ENCODE results near the gene ZNF784.

DNA sequence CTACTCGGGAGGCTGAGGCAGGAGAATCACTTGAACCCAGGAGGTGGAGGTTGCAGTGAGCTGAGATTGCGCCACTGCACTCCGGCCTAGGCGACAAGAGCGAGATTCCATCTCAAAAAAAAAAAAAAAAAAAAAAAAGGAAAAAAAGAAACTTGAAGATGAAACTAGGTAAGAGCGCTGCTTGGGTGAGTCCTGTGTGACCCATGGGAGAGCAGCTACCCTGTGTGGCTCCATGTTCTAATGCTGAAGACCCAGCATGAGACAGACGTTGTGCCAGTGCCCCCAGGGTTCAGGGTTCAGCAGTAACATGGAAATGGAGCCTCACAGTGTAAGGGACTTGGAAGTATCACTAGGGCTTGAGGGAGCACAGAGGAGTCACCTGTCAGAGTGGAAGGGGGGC, 5.9 kb downstream of the ZNF784 start:
- no peak for TF ChIP-seq EP300 (IDR thresholded peaks at IDR 0.05; ENCODE audit: borderline replicate concordance)
- TF ChIP-seq TEAD4 (IDR thresholded peaks at IDR 0.05), result no peak
- no peak for TF ChIP-seq CREB1 (IDR thresholded peaks at IDR 0.05; ENCODE audit: low read depth)
- TF ChIP-seq, protein P1, sequence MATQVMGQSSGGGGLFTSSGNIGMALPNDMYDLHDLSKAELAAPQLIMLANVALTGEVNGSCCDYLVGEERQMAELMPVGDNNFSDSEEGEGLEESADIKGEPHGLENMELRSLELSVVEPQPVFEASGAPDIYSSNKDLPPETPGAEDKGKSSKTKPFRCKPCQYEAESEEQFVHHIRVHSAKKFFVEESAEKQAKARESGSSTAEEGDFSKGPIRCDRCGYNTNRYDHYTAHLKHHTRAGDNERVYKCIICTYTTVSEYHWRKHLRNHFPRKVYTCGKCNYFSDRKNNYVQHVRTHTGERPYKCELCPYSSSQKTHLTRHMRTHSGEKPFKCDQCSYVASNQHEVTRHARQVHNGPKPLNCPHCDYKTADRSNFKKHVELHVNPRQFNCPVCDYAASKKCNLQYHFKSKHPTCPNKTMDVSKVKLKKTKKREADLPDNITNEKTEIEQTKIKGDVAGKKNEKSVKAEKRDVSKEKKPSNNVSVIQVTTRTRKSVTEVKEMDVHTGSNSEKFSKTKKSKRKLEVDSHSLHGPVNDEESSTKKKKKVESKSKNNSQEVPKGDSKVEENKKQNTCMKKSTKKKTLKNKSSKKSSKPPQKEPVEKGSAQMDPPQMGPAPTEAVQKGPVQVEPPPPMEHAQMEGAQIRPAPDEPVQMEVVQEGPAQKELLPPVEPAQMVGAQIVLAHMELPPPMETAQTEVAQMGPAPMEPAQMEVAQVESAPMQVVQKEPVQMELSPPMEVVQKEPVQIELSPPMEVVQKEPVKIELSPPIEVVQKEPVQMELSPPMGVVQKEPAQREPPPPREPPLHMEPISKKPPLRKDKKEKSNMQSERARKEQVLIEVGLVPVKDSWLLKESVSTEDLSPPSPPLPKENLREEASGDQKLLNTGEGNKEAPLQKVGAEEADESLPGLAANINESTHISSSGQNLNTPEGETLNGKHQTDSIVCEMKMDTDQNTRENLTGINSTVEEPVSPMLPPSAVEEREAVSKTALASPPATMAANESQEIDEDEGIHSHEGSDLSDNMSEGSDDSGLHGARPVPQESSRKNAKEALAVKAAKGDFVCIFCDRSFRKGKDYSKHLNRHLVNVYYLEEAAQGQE (IDR thresholded peaks at IDR 0.05; ENCODE audit: low read depth), result no peak
- no peak for TF ChIP-seq TAF1 (IDR thresholded peaks at IDR 0.05; ENCODE audit: low read depth)
- no peak for TF ChIP-seq ZBTB7A (IDR thresholded peaks at IDR 0.05; ENCODE audit: low read depth)
- TF ChIP-seq EGR1 (IDR thresholded peaks at IDR 0.05), result no peak
- no peak for TF ChIP-seq TCF12 (IDR thresholded peaks at IDR 0.05; ENCODE audit: low read depth)
- TF ChIP-seq, protein P2, sequence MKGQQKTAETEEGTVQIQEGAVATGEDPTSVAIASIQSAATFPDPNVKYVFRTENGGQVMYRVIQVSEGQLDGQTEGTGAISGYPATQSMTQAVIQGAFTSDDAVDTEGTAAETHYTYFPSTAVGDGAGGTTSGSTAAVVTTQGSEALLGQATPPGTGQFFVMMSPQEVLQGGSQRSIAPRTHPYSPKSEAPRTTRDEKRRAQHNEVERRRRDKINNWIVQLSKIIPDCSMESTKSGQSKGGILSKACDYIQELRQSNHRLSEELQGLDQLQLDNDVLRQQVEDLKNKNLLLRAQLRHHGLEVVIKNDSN (IDR thresholded peaks at IDR 0.05), result no peak
- TF ChIP-seq RAD21 (IDR thresholded peaks at IDR 0.05; ENCODE audit: low read depth), result no peak

Measured in Ishikawa (cell line).